ENCODE data around the gene FSTL3. TPM values are rescaled to one million over a fixed set of nuclear protein-coding genes. Genes with fewer than 3 reads are reported as not detected.

The FSTL3 gene
- total RNA-seq, 1 donor from 2014 or later: 2.4 TPM

GRCh38 chr19:718251-718951 lies 42.2 kb downstream of the FSTL3 start:
- Histone ChIP-seq H3K4me3 (no peak overlapping the region), H3K4me2 (no peak overlapping the region), H3K27me3 (no peaks in the 10 kb centered on the region), H3F3A (ENCODE audit: low read depth) (peaks cover 2% of the 10 kb centered on the region), H3K79me2 (ENCODE audit: low read depth) (peaks cover 6% of the 10 kb centered on the region), H4K20me1 (ENCODE audit: low read depth) (peaks cover 58% of the 10 kb centered on the region), H2AFZ (replicated peaks) (no peak overlapping the region), H3K9ac (no peak overlapping the region), H3K9me3 (ENCODE audit: low read depth) (no peaks in the 10 kb centered on the region), H3K4me1 (peaks cover 5% of the 10 kb centered on the region), H3K36me3 (no peaks in the 10 kb centered on the region), H3K27ac (no peak overlapping the region)
- no peak for DNase-seq (ENCODE audit: low spot score)
- H3K27me3 Mint-ChIP-seq (ENCODE audit: insufficient read depth, low read depth): peaks cover 3% of the 10 kb centered on the region
- H3K9me3 Mint-ChIP-seq: peaks cover 9% of the 10 kb centered on the region
- TF ChIP-seq CTCF (IDR thresholded peaks at IDR 0.05): no peak
- TF ChIP-seq EZH2 (IDR thresholded peaks at IDR 0.05): no peak
- TF ChIP-seq EZH2phosphoT487 (IDR thresholded peaks at IDR 0.05): no peak
- H3K27ac Mint-ChIP-seq: peak overlapping the region; percentile 33
- H3K4me1 Mint-ChIP-seq: peaks cover 22% of the 10 kb centered on the region
- H3K36me3 Mint-ChIP-seq: peaks cover 5% of the 10 kb centered on the region
- peak overlapping the region; percentile 53 for H3K4me3 Mint-ChIP-seq

- peaks cover 3% of the 10 kb centered on the region for H3K27me3 Mint-ChIP-seq (ENCODE audit: insufficient read depth, low read depth)
- H3K4me2 ChIP-seq: no peak overlapping the region
- DNase-seq (ENCODE audit: low spot score): no peak
- H3K36me3 Mint-ChIP-seq: peaks cover 5% of the 10 kb centered on the region
- H3K4me3 ChIP-seq: no peak overlapping the region
- H3K36me3 ChIP-seq: no peaks in the 10 kb centered on the region
- H3K27me3 ChIP-seq: no peaks in the 10 kb centered on the region
- H3K9ac ChIP-seq: no peak overlapping the region
- H3F3A ChIP-seq (ENCODE audit: low read depth): peaks cover 2% of the 10 kb centered on the region
- H3K9me3 ChIP-seq (ENCODE audit: low read depth): no peaks in the 10 kb centered on the region
- TF ChIP-seq CTCF (IDR thresholded peaks at IDR 0.05) (no peak), EZH2 (IDR thresholded peaks at IDR 0.05) (no peak), EZH2phosphoT487 (IDR thresholded peaks at IDR 0.05) (no peak)
- peaks cover 22% of the 10 kb centered on the region for H3K4me1 Mint-ChIP-seq
- no peak overlapping the region for H3K27ac Mint-ChIP-seq
- H4K20me1 ChIP-seq (ENCODE audit: low read depth): peaks cover 60% of the 10 kb centered on the region
- no peak overlapping the region for H3K4me3 Mint-ChIP-seq
- H3K79me2 ChIP-seq (ENCODE audit: low read depth): peaks cover 6% of the 10 kb centered on the region
- H3K9me3 Mint-ChIP-seq: peaks cover 9% of the 10 kb centered on the region
- H3K4me1 ChIP-seq: peaks cover 5% of the 10 kb centered on the region
- no peak overlapping the region for H3K27ac ChIP-seq
- H2AFZ ChIP-seq (replicated peaks): no peak overlapping the region
These were observed 42.9 kb downstream of the FSTL3 start for GRCh38 chr19:718991-719512.

GRCh38 chr19:719636-720344 lies 43.6 kb downstream of the FSTL3 start:
- no peaks in the 10 kb centered on the region for H3K27me3 ChIP-seq
- Mint-ChIP-seq H3K4me3 (no peak overlapping the region), H3K4me1 (peaks cover 22% of the 10 kb centered on the region), H3K9me3 (peaks cover 9% of the 10 kb centered on the region), H3K27ac (no peak overlapping the region), H3K36me3 (peaks cover 5% of the 10 kb centered on the region), H3K27me3 (ENCODE audit: insufficient read depth, low read depth) (peaks cover 3% of the 10 kb centered on the region)
- H4K20me1 ChIP-seq (ENCODE audit: low read depth): peaks cover 62% of the 10 kb centered on the region
- peaks cover 2% of the 10 kb centered on the region for H3F3A ChIP-seq (ENCODE audit: low read depth)
- TF ChIP-seq EZH2 (IDR thresholded peaks at IDR 0.05) (no peak), CTCF (IDR thresholded peaks at IDR 0.05) (no peak), EZH2phosphoT487 (IDR thresholded peaks at IDR 0.05) (no peak)
- peaks cover 2% of the 10 kb centered on the region for H3K79me2 ChIP-seq (ENCODE audit: low read depth)
- H2AFZ ChIP-seq (replicated peaks): no peak overlapping the region
- no peak overlapping the region for H3K27ac ChIP-seq
- H3K4me3 ChIP-seq: no peak overlapping the region
- H3K9ac ChIP-seq: no peak overlapping the region
- no peak for DNase-seq (ENCODE audit: low spot score)
- no peaks in the 10 kb centered on the region for H3K9me3 ChIP-seq (ENCODE audit: low read depth)
- no peak overlapping the region for H3K4me2 ChIP-seq
- peaks cover 5% of the 10 kb centered on the region for H3K4me1 ChIP-seq
- no peaks in the 10 kb centered on the region for H3K36me3 ChIP-seq
